Measurements from ENCODE around the gene LANCL3.

DNA sequence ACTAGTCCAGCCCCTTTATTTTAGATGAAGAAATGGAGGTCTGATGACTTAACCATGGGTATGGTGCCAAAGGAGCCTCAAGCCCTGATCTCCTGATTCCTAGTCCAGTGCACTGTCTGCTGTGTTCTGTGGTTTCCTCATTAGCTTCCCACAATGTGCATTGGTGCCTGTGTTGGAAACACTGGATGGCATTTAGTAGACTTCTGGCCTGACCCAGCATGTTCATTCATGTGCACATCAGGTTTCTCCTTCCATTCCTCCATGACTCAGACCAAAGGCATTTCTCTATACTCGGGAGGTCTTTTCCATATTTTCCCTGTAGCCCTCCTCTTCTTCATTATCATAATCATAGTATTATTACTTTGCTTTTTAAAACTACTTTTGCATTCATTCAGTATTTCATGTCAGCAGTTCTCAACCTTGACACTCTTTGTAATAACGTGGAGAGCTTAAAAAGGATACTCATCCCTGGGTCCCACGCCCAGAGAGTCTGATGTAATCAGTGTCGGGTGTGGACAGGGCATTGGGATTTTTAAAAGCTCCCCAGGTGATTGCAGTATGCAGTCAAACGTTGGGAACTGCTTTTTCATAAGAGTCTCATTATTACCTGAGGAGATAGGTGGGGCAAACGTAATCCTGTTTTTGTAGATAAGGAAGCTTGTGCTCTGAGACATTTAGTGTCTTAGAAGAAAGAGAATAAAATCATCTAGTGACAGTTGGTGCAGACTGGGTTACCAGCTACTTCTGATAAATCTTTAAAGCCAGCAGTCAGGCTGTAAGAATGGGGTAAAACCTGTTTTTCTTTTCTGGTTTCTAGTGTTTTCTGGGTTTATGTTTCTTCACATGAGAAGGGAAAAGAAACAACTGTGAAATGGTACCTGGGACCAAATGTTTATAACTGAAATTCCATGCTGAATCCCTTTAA is 73.2 kb downstream of the LANCL3 start:
- TF ChIP-seq CTCF (IDR thresholded peaks at IDR 0.05) (no peak), POLR2A (IDR thresholded peaks at IDR 0.05) (no peak)
